GM10248 (cell line): ENCODE measurements around the gene PRR23E.

Source experiments
- CTCF ChIA-PET: fragments of 300-600 bp; sonication (Branson Sonifier 250); formaldehyde crosslinking; extraction: SDS; loops from one replicate; lab custom pipeline; 2021; ENCODE audit warnings: antibody characterized with exemption; lab: Yijun Ruan, JAX
- POLR2A ChIA-PET: fragments of 350-650 bp; sonication (Branson Sonifier 250); formaldehyde crosslinking; extraction: SDS; loops from one replicate; lab custom pipeline; 2020; ENCODE audit warnings: antibody characterized with exemption; lab: Yijun Ruan, JAX
- DNase-seq: peaks from one replicate; pipeline ENCODE4 v3.0.0; 2012; ENCODE audit errors: extremely low spot score
- TF ChIP-seq, protein P1 (sequence below): IDR thresholded peaks from 2 replicates; pipeline ENCODE4 v1.5.1; 2012; ENCODE audit warnings: mild to moderate bottlenecking, low read depth; ENCODE audit errors: extremely low read depth, missing control alignments, control extremely low read depth

PRR23E gene

DNA sequence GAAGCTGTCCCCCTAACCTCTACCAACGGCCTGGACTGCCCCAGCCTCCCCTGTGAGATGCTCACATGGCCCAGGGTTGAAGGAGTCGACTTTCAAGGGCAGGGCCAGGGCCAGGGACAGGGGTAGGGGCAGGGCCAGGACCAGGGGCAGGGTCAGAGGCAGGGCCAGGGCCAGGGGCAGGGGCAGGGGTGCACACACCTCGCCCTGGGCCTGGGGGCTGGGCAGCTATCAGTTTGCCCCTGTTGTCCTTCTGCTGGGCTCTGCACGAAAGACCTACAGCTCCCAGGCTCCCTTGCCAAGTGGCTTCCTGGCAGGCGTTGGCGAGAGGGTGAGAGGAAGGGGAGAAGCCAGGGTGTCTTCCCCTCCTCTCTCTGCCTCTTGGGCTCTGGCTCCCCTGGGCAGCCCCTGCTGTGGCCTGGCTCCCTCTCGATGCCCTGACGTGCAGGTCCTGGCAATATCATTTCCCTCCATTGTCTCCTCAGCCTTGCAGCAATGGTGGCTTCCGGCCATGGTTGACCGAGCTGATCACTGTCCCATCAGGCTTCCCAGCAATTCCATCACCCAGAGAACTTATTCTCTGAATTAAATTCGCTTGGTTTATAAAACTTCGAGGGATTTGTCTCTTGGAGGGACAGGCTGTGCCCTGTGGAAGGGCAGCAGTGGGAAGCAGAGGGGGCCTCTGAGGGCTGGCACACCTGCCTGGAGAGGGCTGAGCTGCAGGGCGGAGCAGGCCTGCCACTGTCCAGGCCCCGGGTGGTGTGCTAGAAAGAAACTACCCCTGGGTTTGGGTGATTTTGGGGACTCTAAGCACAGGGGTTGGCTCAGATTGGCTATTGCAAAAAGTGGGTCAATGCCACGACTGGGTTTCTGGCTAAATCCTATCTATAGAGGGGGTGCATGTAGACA, 13.9 kb downstream of the PRR23E start:
- TF ChIP-seq, protein P1, sequence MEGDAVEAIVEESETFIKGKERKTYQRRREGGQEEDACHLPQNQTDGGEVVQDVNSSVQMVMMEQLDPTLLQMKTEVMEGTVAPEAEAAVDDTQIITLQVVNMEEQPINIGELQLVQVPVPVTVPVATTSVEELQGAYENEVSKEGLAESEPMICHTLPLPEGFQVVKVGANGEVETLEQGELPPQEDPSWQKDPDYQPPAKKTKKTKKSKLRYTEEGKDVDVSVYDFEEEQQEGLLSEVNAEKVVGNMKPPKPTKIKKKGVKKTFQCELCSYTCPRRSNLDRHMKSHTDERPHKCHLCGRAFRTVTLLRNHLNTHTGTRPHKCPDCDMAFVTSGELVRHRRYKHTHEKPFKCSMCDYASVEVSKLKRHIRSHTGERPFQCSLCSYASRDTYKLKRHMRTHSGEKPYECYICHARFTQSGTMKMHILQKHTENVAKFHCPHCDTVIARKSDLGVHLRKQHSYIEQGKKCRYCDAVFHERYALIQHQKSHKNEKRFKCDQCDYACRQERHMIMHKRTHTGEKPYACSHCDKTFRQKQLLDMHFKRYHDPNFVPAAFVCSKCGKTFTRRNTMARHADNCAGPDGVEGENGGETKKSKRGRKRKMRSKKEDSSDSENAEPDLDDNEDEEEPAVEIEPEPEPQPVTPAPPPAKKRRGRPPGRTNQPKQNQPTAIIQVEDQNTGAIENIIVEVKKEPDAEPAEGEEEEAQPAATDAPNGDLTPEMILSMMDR: no peak
- POLR2A ChIA-PET: no interaction called here
- CTCF ChIA-PET: interaction anchor here (1.0 kb wide), 1 partner anchor 15 kb away, joined by 3 read pairs; no protein-coding TSS in a partner anchor
- DNase-seq: peak; percentile 10

DNA sequence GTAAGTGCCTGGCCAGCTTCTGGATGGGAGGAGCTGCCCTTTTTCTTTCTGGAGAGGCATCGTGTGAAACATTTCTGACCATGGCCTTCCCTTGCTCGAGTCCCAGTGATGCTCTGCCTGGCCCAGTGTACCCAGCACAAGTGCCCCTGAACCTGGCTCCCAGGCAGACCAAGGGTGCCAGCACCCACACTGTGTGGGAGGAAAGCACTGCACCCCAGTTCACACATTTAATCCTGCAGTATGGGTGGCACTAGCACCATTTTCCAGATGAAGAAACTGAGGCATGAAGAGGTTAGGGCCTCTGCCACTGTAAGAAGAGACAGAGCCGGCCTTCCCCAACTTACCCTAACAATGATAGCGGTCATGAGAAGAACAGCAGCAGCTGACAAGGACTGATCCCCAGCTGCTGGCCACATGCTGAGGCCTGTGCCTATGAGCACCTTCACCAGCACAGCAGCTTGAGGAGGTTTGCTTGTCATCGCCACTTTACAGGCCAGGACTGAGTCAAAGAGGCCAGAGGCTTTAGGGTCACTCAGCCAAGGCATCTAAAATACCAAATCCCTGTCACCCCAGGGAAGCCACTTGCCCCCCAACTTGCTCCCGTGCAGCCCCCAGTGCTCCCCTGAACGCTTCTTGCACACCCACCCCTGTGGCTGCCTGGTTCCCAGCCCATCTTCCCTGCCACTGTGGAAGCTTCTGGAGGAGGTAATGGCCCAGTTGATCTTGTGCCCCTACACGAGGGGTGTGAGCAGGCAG, 15.0 kb downstream of the PRR23E start:
- TF ChIP-seq, protein P1: no peak
- ChIA-PET CTCF (no interaction called here), POLR2A (no interaction called here)
- peak; percentile 11 for DNase-seq

DNA sequence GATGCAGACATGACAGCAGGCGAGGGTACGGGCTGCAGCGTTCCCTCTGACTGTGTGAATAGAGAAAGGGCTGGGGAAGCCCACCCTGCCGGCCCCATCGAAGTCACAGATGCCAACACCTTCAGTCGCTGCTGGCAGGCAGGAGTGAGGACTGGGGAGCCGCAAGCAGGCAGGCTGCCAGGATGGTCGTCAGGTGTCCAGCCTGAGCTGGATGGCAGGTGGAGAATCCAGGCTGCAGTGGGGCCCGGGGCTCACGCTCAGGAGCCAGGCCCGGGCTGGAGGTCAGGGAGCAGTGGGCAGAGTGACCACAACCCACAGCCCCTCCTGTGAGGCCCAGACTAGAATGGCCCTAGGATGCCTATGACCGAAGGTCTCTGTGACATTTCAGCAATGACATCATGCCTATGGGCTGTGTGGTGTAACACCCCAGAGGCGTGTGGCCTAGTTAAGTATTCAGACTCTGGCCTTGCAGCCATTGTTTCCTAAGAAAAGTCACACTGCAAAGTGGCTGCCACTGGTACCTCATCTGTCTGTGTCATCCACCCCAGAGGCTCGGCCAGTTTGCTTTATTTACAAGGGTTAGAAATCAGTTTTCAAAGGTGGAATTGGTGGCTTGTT, 15.7 kb downstream of the PRR23E start:
- CTCF ChIA-PET: no interaction called here
- peak; percentile 21 for DNase-seq
- POLR2A ChIA-PET: no interaction called here
- TF ChIP-seq, protein P1: no peak

DNA sequence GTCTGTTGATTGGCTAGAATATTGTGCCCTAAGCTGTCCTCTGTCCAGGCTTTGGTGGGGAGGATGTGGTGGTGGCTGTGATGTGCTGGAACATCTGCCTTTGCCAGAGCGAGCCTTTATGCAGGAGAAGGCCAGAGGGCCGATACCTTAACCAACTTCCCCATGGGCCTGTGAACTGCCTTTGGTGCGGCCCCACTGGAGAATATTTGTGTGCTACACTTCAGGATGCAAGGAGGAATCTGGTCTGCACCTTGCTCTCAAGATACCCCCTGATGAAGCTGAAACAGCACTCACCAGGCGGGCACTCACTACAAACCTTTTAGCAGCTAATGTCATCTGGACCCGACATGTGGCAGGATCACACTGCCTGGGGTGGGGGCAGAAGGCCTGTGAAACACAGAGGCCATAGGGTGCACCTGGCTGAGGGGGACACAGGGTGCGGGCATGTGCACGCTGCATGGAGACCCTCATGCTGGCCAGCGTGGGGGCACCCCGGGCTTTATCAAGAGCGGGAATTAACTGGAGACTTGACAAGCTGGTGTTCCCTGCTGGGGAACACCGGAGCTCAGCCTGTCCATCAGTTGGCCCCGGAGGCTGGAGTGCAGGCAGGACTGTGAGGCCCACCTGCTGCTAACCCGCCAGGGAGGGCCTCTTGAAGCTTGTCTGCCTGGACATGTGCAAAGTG, 16.4 kb downstream of the PRR23E start:
- POLR2A ChIA-PET: no interaction called here
- CTCF ChIA-PET: interaction anchor here (0.8 to 1.1 kb wide), 3 partner anchors 9 to 19 kb away, joined by 3 to 4 read pairs (median 3); no protein-coding TSS in a partner anchor
- DNase-seq: peak; percentile 14
- TF ChIP-seq, protein P1: no peak

DNA sequence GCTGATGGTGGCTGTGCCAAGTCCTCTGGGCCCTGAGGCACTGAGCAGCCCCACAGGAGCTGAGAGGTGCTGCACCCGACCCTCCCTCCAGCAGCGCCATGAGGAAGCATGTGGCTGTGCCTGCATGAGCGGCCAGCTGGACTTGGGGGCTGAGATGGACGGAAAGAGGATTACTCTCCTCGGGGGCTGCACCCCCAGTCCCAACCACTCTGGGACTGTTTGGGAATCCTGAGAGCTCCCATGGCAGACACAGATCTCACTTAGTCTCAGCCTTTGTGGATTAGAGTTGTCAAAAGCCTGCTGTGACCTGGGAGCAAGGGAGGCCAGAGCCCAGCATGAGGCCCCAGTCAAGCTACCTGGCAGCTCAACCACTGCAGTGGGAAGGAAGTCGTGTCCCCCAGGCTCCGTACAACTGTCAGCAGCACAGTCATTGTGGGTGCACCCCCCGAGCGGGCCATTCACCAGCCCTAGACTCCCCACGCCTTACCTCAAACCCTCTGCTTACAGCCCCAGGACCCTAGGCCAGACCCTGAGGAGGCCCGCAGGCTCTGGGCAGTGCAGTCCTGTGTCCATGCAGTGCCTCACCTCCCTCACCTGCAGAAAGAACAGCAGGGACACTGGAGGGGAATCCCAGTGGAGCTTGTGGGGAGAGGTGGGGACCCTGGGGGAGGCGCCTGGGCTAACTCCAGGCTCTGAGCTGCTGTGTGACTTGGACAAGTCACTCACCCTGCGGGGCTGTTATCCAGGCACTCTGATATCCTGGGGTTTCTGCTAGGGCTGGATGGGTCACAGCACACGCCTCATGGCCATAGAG, 17.1 kb downstream of the PRR23E start:
- DNase-seq: peak; percentile 11
- ChIA-PET POLR2A (no interaction called here), CTCF (interaction anchor here (0.8 to 1.1 kb wide), 4 partner anchors 9 to 20 kb away, joined by 3 to 4 read pairs (median 3); no protein-coding TSS in a partner anchor)
- TF ChIP-seq, protein P1: no peak
